DMS53 treated with DMSO at 0.1 percent for 48 hours (cell line): Measurements from ENCODE around the gene NFX1.

ENCODE experiments used
- DNase-seq: peaks from one replicate; lab custom pipeline; 2025; ENCODE audit not compliant: unreplicated experiment; lab: John Stamatoyannopoulos, UW

The NFX1 gene

DNA sequence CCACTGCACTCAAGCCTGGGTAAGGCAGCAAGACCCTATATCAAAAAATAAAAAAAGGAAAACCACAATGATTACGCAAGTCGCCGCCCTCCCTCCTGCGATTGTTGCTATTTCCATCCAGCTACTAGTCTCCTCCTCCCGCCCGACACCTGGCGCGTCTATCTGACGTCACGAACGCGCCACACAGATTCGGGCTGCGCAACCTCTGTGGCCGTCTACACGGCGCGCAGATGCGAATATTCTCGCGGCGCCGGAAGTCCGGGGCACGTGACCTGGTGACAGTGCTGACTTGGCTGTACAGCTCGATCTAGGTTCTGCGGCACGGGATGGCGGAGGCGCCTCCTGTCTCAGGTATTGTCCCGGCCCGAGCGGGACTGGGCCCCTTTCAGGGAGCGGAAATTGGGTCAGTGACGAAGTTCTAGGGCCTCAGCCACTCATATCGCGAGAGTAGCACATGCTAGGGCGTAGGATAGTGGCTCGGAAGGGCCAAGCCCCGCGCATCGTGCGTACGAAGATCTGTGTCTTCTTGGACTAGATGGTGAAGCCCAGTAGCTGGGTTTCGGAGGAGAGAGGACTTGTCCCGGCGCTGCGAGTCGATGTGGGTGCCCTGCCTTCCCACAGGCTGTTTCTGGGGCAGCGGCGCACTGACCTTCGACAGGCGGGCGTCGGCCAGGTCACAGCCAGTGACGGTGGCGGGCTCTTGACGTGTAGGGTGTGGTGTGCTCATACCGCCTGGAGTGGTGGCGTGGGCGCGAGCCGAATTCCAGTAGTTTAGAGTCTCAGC lies at the start of gene NFX1:
TSS of gene NFX1 (plus strand) at position 270 of the 784 bp plus-strand sequence. CDS start at position 327, 57 bp downstream.
- peak; percentile 93 for DNase-seq

DNA sequence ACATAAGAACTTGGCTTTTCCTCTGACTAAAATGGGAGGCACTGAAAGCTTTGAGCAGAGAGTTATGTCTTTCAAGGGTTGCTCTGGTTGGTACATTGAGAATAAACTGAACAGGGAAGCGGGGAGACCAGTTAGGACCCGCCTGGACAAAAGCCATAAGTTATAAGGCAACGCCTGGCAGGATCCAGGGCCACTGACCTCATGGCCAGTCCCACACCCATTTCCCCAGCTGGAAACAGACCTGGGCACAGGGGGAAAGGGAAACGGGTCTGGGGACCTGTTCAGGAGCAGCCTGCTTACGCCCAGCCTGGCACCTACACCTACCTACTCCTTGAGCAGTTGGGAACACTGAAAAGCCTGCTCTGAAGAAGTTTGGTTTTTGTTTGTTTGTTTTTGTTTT lies 49.0 kb upstream of the NFX1 start:
- DNase-seq = no peak

DNA sequence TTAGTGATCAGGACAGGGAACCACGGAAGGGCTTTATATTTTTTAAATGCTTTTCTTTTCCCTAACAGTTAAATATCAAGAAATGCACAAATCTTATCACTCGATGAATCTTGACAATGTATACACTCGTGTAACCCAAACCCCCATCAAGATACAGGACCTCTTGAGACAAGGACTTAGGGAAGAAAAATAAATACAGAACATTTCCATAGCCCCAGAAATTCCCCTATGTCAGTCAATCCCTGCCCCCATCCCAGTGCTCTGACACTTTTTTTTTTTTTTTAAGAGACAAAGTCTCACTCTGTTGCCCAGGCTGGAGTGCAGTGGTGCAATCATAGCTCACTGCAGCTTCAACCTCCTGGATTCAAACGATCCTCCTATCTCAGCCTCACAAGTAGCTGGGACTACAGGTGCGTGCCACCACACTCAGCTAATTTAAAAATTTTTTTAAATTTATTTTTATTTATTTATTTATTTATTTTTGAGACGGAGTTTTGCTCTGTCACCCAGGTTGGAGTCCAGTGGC lies 47.6 kb upstream of the NFX1 start:
- no peak for DNase-seq

DNA sequence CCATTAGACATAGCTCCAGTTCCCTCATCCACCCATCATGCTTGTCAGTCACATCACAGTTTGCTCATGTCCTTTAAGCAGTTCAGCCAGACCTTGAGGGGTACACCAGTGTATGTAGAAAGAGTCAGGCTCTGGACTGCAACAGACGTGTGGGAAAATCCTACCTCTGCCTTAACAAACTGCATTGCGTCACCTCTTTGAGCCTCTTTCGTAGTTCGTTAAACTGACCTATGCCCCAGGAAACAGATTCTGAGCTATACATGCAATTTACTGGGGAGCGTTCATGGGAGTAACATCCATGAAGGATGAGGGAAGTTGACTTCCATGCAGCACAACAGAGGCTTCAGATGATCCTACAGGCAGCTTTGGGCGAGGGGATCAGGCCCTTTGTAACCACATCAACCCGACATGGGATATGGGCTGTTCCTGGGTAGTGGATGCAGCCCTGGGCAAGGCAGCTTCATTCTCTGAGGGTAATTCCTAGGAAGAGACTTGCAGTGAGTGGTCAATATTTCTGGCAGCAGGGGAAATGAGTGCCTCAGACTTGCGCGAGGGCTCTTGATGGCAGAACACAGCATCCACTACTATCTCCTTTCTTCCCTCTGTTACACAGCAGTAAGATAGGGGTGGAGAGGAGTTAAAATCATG lies 46.1 kb upstream of the NFX1 start:
- no peak for DNase-seq

DNA sequence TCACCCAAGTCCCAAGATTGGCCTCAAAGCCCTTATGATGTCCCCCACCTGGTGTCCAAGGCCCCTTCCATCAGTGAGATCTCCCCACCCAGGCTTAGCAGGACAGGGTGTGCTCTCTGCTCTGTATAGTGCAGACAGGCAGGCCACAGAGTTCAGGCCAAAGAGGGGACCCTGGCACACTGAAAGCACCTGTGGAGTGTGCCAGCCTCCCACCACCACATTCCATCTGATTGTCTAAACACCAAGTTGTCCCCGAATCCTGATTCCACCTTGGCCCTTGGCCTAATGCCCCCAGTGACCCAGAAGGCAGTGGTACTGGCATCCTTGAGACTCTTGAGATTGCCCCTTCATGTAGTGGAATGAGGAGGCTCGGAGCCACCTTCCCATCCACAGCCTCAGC lies 45.0 kb upstream of the NFX1 start:
- DNase-seq = no peak

DNA sequence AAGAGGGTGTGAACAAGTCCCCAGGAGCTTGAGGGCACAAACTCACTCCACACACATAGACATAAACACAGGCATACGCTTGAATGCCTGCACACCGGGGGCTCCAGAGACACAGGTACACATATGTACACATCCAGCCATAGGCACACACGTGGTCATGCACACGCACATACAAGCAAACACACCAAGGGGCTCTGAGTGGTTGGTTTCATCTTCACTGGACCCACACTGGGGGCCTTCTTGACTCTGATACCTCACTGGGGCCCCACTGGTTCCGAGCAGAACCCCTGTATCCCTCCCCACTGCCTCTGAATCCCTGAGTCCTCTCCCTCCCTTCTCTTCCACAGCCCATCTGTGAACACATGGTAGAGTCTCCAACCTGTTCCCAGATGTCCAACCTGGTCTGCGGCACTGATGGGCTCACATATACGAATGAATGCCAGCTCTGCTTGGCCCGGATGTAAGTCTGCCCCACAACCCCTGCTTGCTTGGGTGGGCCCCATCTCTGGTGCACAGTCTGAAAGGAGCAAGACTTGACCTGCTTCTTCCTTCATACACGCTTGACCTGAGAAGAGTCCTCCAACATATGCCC lies 44.0 kb upstream of the NFX1 start:
- DNase-seq = no peak

DNA sequence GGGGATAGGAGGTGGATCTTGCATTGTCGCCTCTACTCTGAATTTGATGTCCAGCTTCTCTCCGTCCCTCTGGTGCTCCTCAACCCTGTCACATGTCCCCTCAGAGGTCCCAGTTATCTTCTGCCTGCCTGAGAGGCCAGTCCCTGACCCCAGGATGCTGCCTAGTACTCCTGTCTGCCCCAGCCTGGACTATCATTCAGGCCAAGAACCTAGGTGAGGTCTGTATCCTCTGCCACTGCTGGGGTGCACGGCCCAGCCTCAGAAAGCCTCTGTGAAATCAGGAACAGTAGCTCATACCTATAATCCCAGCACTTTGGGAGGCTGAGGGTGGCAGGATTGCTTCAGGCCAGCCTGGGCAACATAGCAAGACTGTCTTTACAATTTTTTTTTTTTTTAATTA lies 41.7 kb upstream of the NFX1 start:
- DNase-seq = no peak

DNA sequence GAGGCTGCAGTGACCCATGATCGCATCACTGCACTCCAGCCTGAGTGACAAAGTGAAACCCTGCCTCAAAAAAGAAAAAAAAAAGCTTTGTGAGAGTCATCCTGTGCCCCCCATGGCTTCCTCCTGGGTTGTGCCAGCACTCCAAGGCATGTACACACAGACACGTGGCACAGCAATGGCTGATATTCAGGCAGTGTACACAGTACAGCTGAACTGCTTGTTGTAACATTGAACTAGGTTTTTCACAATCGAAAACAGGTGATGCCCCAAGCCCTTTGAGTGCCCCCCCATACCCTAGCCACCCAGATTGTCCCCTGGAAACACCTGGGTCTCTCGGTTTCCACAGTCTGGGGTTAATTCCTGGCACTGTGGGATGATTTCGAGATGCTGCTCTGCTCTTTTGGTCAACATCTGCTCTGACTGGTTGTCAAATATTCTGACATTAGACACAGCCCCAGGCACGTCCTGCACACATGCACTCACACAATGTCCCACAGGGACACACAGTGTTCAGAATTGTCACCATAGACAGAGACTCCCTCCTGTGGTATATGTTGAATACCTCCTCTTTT lies 41.1 kb upstream of the NFX1 start:
- no peak for DNase-seq

DNA sequence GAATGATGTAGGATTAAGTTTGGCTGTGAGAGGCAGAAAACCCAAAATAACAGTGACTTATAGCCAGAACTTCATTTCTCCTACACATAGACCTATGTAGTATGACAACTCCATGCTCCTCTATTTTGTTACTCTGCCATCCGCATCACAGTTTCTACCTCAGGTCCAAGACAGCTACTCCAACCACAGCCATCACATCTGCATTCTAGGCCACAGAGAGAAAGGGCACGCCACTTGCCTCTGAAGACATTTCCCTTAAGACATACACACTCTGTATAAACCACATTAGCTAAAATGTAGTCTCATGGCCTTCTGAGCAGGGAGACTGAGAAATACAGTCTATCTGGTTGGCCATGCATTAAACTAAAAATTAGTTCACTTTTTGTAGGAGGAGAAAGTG lies 40.3 kb upstream of the NFX1 start:
- no peak for DNase-seq

DNA sequence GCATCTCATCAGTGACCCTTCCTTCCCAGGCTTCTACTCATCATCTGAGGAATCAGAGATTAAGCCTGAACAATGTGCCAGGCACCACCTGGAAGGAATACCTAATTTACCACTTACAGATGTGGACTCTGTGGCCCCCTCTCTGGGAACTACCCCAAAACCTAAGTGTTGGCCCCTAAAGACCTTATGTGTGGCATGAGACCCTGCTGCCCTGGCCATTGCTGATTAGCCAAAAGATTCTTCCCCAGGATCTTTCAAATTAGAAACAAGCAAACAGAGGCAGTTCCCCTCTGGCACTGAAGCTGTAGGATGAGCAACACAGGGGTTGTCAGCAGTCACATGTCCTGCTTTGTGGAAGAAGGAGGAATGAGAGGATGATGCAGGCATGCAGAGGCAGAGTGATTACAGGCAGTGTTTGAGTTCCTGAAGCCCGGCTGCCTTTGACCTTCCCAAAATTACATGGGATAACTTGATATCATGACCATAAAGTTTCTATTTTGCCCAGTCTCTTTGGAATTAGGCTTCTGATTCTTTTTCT lies 39.8 kb upstream of the NFX1 start:
- no peak for DNase-seq

DNA sequence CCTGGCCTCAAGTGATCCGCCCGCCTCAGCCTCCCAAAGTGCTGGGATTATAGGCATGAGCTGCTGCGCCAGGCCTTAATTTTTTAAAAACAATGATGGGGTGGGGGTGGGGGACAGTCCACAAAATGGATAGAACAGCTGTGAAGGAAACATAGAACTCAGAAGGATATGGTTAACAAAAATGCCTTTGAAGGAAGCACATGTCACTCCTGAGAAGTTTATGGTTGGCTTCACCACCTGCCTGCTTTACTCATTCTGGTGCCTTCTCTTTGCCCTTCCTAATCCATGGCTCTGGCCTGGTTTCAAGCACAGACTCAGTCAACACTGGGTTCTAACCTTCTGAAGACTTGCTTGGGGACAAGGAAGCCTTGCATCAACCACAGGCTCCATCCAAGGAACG lies 36.1 kb upstream of the NFX1 start:
- DNase-seq = no peak

DNA sequence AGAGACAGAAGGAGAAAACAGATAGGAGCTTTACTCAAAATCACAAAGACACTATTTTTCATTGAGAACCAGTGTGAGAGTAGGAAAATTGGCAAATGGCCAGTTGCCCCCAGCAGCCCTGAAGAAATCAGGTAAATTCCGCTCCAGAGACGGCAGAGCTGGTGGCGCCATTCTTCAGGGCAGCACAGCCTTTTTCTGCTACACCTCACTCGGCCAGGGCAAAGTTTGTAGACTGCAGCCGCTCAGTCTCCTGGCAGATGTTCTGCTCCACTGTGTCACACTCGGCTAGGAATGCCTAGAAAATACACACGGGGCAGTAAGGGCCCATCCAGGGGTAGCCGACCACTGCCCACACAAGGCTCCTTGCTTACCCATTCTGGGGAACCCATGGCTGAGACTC lies 35.3 kb upstream of the NFX1 start:
- no peak for DNase-seq

DNA sequence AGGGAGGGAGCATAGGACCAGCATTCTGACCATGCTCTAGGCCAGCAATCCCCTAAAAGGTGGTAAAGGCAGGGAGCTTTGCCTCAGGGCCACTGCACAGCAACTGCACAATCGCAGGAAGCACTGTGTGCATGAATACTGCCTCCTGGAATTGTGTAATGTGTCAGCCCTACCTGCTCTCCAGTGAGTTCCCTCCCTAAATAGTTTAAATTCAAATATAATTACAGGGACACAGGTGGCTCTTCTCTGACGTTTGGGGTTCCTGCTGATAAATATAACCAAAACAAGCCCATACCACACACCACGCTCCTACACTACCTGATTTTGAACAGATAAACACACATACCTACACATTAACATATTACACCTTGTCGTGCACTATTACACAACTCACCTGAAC lies 34.8 kb upstream of the NFX1 start:
- no peak for DNase-seq

DNA sequence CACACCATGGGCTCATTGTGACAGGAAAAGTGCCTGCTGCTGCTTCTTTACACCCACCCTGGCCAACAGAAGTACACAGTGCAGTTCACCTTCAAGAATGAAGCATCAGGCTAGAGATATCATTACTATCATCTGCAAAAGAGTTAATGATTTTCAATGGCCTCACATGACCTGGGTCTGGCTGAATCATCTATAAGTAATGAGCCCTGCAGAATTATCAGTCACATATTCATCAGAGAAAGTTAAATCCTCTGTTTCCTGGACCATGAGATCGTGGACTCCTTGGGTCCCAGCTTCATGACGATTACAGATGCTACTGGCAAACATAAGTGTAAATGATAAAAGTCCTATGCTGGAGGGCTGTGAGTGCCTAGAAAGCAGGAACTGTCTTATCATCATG lies 34.1 kb upstream of the NFX1 start:
- DNase-seq = no peak

DNA sequence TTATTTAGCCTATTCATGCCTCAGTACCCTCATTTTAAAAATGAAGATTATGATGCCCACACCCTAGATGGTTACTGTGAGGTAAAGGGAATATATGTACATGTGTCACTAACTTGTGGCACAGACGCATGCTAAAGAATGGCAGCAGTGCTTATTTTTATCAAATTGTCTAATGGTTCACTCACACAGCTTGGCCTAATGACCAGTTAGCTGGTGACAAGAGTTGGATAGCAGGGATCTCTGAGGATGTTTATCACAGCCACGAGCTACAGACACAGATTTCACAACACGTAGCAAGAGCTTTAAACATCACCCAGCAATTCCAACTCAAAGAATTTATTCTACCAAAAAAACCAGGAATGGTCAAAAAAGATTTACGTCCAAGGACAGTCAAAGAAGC lies 33.0 kb upstream of the NFX1 start:
- no peak for DNase-seq

DNA sequence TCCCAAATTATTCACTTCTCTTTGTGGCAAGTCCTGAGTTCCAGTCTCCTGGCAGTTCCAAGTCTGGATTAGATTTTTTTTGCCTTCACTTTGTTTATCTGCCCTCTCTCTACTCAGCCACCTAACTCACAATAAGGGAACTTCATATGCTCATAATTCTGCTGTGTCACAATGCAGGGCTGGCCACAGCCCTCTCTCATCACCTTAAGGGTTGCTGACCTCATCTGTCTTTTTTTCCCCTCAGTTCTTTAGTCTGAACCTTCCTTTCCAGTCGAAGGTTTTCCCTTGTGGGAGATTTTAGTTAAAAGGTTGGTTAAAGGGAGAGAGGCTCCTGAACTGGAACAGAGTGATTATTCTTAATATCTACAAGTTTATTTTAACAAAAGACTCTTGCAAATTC lies 29.9 kb upstream of the NFX1 start:
- DNase-seq = no peak

DNA sequence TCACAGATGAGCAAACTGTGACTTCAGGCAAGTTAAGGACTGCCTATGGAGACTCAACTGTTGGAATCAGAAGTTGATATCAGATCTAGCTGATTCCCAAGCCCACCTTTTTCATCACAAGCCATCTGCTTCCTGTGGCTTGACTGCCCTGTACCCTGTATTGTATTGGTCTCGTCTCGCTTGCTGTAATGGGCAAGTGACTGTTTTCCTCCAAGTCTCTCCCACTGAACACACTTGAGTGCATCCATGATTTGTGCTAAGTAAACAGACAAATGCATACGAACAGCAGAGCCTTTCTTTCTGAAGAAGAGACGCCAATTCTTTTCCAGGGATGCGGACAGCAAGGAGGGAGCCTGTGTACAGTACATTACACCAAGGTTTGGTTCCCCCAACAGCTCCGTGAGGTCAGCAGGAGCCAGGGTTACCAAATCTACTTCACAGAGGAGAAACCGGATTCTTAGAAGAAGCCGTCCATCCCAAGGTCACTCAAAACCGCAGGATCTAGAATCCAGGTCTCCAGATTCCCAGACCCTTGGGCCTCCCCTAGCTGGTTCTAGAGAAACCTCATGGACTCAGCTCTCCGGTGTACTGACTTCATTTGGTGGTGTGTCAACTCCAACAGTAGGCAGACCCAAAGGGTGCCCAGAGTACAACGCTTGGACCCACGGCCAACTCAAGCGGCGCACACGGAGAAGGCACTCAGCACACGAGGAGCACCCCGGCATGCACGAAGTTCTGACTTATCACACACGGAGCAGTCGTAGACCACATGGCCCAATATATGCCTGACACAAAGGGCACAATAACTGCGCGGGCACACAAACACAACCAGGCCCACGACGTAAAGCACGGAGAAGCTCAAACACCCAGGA lies 26.9 kb upstream of the NFX1 start:
- DNase-seq = no peak

DNA sequence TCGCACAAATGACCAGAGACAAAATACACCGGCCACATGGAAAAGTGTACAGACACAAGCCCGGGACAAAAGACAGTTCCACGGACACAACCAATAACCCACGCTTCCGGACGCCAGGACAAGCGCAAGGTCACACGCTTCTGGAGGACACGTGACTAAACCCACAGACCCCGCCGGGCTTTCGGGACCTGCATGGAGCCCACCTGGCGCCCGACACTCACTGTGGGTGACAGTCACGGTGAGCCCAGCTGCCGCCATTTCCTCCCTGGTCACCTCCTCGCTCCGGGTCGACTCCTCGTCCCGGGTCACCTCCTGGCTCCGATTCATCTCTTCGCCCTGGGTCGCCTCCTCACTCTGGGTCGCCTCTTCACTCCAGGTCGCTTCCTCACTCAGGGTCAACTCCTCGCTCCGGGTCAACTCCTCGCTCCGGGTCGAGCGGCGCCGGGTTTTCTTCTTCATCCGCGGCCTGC lies 26.3 kb upstream of the NFX1 start:
- DNase-seq = no peak

DNA sequence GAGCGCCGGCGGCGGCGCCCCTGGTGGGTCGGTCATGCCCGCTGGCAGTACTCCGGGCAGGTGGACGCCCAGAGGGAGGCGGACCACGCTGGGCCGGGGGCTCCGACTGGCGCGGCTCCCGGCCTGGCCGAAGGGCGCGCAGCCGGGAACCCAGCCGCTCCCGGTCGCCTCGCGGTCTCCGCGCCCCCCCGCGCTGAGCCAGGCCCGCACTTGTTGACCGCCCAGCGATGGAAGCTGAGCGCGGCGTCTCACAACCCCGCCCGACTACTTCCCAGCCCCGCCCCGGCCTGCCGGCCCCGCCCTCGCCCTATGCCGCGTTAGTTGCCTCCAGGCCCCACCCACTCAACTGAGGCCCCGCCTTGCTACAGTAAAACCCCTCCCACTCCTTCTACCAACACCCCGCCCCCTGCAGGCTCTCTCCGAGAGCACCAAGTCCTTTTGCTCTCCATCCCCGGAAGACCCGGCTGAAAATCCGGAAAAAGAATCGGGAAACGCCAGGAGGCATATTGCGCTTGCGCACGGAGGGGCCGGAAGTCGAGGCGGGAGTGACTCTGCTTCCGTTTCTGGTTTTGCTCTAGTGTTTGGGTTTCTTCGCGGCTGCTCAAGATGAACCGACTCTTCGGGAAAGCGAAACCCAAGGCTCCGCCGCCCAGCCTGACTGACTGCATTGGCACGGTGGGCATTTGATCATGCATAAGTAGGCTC lies 25.7 kb upstream of the NFX1 start, which contains the start of the genes BAG1 and CHMP5:
TSS of gene BAG1 (minus strand) at position 236 of the 705 bp plus-strand sequence.
TSS of gene CHMP5 (plus strand) at position 577 of the 705 bp plus-strand sequence. CDS start at position 607, 30 bp downstream.
- DNase-seq = peak; percentile 99
